Endometrial microvascular endothelial cells (primary cell): ENCODE measurements around the gene TOPBP1. TPM values are rescaled to one million over a fixed set of nuclear protein-coding genes. Genes with fewer than 3 reads are reported as not detected.

ENCODE experiments used
- in situ Hi-C: cut with HindIII; loops from 2 replicates; pipeline ENCODE4 v1.10.0; 2017; ENCODE audit warnings: low sequenced_read_pairs, low pct_unique_long_range_greater_than_20kb; ENCODE audit errors: inconsistent ontology term
- total RNA-seq: library from RNA; depleted of rRNA; stranded (reverse); fragments of >200 nt; gene quantifications from one replicate; pipeline ENCODE4 v1.2.3, GENCODE V29; 2015; ENCODE audit errors: inconsistent ontology term

Gene TOPBP1
- total RNA-seq, 1 donor from 2014 or later, result 39.8 TPM

DNA sequence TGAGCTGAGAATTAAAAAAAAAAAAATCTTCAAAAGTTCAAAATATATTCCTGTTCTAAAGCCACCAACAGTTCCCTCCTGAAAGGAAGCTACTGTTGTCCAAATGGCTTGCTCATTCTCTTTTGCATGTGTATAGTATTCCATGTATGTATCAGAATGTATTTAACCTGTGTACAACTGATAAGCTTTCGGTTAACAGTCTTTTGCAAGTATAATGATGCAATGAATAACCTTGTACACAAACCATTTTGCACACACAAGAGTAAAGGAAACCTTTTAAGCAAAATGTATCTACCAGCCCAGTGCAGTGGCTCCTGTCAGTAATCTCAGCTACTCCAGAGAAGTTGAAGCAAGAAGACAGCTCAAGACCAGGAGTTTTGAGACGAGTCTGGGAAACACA is 32.6 kb downstream of the TOPBP1 start:
- in situ Hi-C loops, result no loop called here

- in situ Hi-C loops, result no loop called here
Measured at GRCh38 chr3:133627789-133628188, 34.0 kb downstream of the TOPBP1 start.

- in situ Hi-C loops, result no loop called here
Measured at GRCh38 chr3:133620066-133620784, 41.5 kb downstream of the TOPBP1 start.

DNA sequence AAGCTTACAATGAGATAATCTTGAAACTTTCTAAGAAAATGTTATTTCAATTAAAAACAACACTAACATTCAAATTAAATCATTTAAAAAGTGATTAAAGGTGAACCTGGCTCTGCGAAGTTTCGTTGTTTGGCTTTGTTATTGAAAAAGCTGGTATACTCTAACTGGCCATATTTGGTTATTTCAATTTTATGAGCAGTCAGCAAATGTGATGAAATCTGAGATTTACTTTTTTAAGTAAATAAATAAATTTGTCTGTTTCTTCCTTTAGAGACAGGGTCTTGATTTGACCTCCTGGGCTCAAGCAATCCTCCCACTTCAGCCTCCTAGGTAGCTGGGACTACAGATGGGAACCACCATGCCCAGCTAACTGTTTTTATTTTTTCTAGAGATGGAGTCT is 50.2 kb downstream of the TOPBP1 start:
- in situ Hi-C loops, result no loop called here

DNA sequence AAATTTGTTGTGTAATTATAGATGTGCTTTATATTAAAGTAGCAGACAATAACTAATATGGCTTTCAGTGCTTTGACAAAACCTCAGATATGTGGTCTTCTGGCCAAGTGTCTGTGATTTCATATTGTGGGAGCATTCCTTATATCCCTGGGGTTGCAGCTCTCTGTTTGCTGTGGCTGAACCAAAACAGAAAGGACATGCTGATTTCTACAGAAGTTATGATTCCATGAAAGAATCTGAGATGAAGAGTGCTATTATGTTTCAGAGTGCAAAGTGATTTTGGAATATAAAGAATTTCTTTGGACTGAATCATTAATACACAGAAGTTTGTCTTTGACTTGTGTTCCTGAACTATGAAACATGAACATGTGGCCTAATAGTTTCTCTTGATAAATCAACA is 51.7 kb downstream of the TOPBP1 start:
- in situ Hi-C loops, result no loop called here

GRCh38 chr3:133608388-133608787 is 53.4 kb downstream of the TOPBP1 start:
- in situ Hi-C loops, result no loop called here

DNA sequence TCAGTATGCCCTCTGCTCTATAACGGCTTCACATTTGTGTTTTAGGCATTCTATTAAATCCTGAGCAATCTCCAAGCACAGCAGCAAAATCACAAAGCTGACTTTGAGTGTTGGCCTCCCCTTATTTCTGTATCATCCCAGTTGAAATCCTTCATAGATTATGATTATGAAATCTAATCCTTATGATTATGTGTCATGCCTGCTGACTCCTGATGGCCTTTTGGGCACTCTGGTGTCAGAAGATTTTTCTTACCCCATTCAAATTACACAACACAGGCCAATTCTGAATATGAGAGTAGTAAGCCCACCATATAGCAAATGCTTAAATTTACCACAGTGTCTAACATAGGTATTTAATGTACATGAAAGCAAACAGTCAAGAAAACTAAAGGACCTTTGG is 53.9 kb downstream of the TOPBP1 start:
- in situ Hi-C loops, result no loop called here

DNA sequence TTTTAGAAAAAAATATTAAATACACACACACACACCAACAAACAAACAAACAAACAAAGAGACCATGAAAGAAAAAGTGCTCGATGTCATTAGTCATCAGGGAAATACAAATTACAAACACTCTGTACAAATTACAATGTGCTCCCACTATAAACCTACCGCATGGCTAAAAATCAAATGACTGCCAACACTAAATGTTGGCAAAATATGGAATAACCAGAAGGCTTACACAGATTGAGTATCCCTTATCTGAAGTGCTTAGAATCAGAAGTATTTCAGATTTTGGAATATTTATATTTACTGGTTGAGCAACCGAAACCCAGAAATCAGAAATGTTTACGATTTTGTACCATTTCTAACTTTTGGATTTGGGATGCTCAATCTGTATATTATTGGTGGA is 54.8 kb downstream of the TOPBP1 start:
- in situ Hi-C loops, result no loop called here

DNA sequence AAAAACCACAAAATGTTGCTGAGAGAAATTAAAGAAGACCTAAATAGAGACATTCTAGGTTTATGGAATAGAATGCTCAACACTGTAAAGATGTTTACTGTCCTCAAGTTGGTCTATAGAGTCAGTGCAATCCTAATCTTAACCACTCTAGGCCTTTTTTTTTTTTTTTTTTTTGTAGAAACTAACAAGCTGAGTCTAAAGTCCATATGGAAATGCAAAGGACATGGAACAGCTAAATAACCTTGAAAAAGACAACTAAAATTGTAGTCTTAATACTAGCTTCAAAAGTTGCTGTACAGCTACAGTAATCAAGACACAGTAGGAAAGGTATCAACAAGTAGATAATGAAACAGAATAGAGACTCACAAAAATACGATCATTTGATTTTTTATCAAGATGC is 55.4 kb downstream of the TOPBP1 start:
- in situ Hi-C loops, result no loop called here

DNA sequence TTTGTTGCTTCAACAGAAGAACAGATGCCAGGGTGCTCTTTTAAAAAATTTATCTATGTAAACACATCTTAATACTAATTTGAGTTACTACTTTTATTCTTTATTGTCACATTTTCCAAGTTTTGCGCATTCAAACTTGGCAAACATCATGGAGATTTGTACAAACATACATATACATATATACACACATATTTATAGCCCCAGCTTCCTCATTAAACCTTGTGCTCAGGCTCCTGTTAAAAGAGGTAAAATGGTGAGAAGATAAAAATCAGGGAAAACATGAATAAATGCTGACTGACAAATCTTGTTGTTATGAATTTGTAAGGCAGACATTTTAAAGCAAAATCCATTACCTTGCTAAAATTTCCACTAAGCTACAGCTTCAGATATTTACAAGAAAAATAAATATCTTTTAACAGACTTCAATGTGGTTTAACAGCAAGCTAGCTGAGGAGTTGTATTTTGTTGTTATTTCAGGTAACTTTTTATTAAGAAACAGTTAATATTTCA is 61.1 kb downstream of the TOPBP1 start:
- in situ Hi-C loops, result no loop called here

DNA sequence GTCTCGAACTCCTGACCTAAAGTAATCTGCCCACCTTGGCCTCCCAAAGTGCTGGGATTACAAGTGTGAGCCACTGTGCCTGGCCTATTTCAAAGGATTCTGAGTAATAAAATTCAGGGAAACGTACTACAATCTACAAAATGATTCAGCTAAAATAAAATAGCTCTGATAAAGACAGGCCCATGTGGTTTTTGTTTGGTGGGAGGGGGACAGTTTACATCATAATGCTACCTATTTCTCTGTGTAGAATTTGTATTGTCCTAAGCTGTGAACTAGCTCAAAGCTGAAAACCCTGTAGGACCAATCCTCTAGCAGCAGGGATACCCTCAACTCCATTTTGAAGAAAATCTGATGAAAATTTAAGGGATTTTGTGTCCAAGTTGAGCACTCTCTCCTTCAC is 62.5 kb downstream of the TOPBP1 start:
- in situ Hi-C loops, result loop anchor here (25.0 kb wide), 1 partner anchor 112 kb away; no protein-coding TSS in a partner anchor

- in situ Hi-C loops, result loop anchor here (25.0 kb wide), 1 partner anchor 111 kb away; no protein-coding TSS in a partner anchor
Measured at GRCh38 chr3:133598405-133598804, 63.3 kb downstream of the TOPBP1 start.

- in situ Hi-C loops, result loop anchor here (25.0 kb wide), 1 partner anchor 108 kb away; no protein-coding TSS in a partner anchor
Measured at GRCh38 chr3:133595341-133595740, 66.4 kb downstream of the TOPBP1 start.

DNA sequence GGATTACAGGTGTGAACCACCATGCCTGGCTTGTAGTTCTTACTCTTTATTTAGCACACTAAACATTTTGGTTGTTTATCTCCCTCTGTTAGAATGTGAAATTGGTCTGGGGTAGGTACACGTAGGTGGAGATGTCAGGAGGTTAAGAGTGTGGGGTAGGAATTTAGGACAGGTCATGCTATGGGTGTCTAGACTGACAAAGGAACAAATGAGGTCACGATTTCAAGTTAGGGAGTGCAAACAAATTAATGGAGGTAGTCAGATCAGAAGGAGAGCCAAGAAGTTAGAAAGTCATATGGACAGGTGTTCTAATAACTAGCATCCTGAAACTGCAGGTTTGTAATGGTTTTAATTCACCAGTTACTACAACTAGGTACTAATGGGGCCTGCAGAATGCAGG is 68.5 kb downstream of the TOPBP1 start:
- in situ Hi-C loops, result loop anchor here (25.0 kb wide), 1 partner anchor 106 kb away; no protein-coding TSS in a partner anchor

GRCh38 chr3:133592843-133593242 is 68.9 kb downstream of the TOPBP1 start:
- in situ Hi-C loops, result loop anchor here (25.0 kb wide), 1 partner anchor 106 kb away; no protein-coding TSS in a partner anchor

GRCh38 chr3:133591271-133591742 is 70.4 kb downstream of the TOPBP1 start:
- in situ Hi-C loops, result loop anchor here (25.0 kb wide), 1 partner anchor 104 kb away; no protein-coding TSS in a partner anchor

GRCh38 chr3:133589503-133589902 is 72.2 kb downstream of the TOPBP1 start:
- in situ Hi-C loops, result loop anchor here (25.0 kb wide), 1 partner anchor 102 kb away; no protein-coding TSS in a partner anchor

GRCh38 chr3:133588784-133589465 is 72.8 kb downstream of the TOPBP1 start:
- in situ Hi-C loops, result loop anchor here (25.0 kb wide), 1 partner anchor 102 kb away; no protein-coding TSS in a partner anchor

DNA sequence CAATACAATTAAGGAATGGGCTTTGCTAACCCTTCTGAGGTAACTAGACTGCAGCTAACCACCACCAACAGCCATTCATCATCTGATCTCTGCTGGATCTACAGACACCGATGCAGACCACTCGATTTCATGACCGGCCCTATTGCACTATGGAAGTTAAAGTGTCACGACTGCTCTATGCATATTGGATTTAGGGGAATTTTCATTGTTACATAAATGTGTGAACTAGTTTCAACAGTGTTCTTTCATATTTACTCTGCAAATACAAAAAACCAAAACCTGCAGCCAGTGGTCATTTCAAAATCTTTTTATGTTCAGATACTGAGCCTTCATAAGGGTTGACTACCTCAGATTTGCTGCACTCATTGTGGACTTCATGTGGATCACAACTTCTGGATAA is 73.7 kb downstream of the TOPBP1 start:
- in situ Hi-C loops, result loop anchor here (25.0 kb wide), 1 partner anchor 101 kb away; no protein-coding TSS in a partner anchor
